ENCODE data around the gene RS1.

Gene RS1

DNA sequence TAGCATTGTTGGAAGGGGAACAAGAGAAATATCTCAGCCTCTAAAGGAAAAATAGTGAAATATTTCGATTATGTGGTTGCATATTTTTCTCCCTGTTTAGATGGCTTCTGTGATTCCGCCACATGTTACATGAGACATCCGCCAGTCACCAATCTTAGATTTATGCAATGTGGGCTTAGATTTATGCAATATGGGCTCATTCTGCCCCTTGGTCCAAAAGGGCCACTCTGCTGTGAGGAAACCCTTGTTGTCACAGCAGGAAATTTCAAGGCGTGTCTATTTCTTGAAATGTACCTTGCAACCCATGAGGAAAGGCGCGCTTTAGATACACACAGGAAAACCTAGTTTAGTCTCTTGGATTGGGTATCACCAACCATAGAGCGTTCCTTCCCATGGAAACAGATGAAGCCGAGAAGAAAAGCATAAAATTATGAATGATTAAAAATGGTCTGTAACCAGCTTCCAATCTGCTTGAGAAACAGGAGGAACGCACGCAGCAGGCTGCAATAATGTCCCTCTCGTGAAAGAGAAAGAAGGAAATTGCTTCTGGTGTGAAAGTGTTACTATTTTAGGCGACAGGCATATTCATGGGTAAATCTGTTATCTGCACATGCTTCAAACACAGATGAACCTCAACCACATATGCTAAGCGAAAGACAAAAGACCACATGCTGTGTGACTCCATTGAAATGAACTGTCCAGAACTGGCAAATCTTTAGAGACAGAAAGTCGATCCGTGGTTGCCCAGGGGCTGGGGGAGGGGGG lies 3.7 kb downstream of the RS1 start:
- H3K4me1 ChIP-seq (ENCODE audit: low read length) = no peaks in the 10 kb centered on the region
- no peak overlapping the region for H3K9ac ChIP-seq (ENCODE audit: low read length)
- no peaks in the 10 kb centered on the region for H4K20me1 ChIP-seq (ENCODE audit: insufficient read depth, low read length)
- TF ChIP-seq, protein P1, sequence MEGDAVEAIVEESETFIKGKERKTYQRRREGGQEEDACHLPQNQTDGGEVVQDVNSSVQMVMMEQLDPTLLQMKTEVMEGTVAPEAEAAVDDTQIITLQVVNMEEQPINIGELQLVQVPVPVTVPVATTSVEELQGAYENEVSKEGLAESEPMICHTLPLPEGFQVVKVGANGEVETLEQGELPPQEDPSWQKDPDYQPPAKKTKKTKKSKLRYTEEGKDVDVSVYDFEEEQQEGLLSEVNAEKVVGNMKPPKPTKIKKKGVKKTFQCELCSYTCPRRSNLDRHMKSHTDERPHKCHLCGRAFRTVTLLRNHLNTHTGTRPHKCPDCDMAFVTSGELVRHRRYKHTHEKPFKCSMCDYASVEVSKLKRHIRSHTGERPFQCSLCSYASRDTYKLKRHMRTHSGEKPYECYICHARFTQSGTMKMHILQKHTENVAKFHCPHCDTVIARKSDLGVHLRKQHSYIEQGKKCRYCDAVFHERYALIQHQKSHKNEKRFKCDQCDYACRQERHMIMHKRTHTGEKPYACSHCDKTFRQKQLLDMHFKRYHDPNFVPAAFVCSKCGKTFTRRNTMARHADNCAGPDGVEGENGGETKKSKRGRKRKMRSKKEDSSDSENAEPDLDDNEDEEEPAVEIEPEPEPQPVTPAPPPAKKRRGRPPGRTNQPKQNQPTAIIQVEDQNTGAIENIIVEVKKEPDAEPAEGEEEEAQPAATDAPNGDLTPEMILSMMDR (IDR thresholded peaks at IDR 0.05; ENCODE audit: low read depth, low read length) = no peak
- no peak for TF ChIP-seq EZH2phosphoT487 (IDR thresholded peaks at IDR 0.05; ENCODE audit: low read depth)
- peak overlapping the region; percentile 29; the same call in 1 of the 2 replicates for H3K4me3 ChIP-seq (ENCODE audit: low read length)
- H3K9me3 ChIP-seq (ENCODE audit: insufficient read depth, low read length) = no peaks in the 10 kb centered on the region
- peak overlapping the region; percentile 41 for H3K4me2 ChIP-seq (ENCODE audit: low read length)
- no peaks in the 10 kb centered on the region for H3K79me2 ChIP-seq (ENCODE audit: low read length)
- H3K27ac ChIP-seq (ENCODE audit: low read length) = no peak overlapping the region
- no peaks in the 10 kb centered on the region for H3K27me3 ChIP-seq (ENCODE audit: low read depth, low read length)
- H2AFZ ChIP-seq (ENCODE audit: low read depth, low read length) = peak overlapping the region; percentile 30; the same call in 1 of the 2 replicates
- H3K36me3 ChIP-seq (replicated peaks; ENCODE audit: low read depth, low read length) = no peaks in the 10 kb centered on the region

DNA sequence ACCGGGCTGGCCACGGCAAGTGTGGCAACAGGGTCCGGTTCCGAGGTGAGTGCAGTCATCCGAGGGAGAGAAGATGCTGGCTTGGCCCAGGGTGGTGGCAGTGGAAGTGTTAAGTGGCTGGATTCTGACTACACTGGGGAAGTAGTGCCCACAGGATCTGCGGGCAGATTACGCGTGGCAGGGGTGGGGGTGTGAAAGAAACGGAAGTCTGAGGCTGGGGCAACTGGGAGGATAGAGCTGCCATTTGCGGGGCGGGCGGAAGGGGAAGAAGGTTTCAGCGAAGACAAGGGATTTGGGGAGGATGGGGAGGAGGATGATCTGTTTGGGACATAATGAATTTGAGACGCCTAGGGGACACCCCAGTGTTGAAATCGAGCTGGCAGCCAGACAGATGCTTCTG lies 5.3 kb downstream of the RS1 start:
- no peak overlapping the region for H3K27ac ChIP-seq (ENCODE audit: low read length)
- H2AFZ ChIP-seq (ENCODE audit: low read depth, low read length) = no peak overlapping the region
- no peak for TF ChIP-seq EZH2phosphoT487 (IDR thresholded peaks at IDR 0.05; ENCODE audit: low read depth)
- TF ChIP-seq, protein P1 (IDR thresholded peaks at IDR 0.05; ENCODE audit: low read depth, low read length) = no peak
- no peaks in the 10 kb centered on the region for H3K79me2 ChIP-seq (ENCODE audit: low read length)
- no peak overlapping the region for H3K9ac ChIP-seq (ENCODE audit: low read length)
- no peaks in the 10 kb centered on the region for H3K36me3 ChIP-seq (replicated peaks; ENCODE audit: low read depth, low read length)
- H3K27me3 ChIP-seq (ENCODE audit: low read depth, low read length) = no peaks in the 10 kb centered on the region
- no peaks in the 10 kb centered on the region for H4K20me1 ChIP-seq (ENCODE audit: insufficient read depth, low read length)
- H3K4me1 ChIP-seq (ENCODE audit: low read length) = no peaks in the 10 kb centered on the region
- no peaks in the 10 kb centered on the region for H3K9me3 ChIP-seq (ENCODE audit: insufficient read depth, low read length)
- no peak overlapping the region for H3K4me3 ChIP-seq (ENCODE audit: low read length)
- H3K4me2 ChIP-seq (ENCODE audit: low read length) = no peak overlapping the region

DNA sequence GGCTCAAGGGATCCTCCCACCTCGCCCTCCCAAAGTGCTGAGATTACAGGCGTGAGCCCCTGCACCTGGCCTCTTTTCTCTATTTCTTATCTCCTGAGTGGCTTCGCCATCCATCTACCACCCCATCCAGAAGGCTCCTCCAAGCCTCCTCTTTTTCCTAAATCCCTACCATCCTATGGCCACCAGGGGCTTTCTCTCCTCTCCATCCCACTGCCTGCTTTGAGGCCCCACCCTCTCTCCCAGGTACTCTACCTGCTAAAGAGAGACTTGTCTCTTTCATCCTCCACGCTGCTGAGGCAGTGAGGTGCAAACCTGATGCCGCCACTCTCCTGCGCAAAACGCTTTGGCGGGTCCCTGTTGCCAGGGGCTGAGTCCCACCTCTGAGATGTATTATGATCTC lies 7.0 kb downstream of the RS1 start:
- H3K9me3 ChIP-seq (ENCODE audit: insufficient read depth, low read length) = no peaks in the 10 kb centered on the region
- TF ChIP-seq EZH2phosphoT487 (IDR thresholded peaks at IDR 0.05; ENCODE audit: low read depth) = no peak
- TF ChIP-seq, protein P1 (IDR thresholded peaks at IDR 0.05; ENCODE audit: low read depth, low read length) = no peak
- H2AFZ ChIP-seq (ENCODE audit: low read depth, low read length) = no peak overlapping the region
- no peaks in the 10 kb centered on the region for H4K20me1 ChIP-seq (ENCODE audit: insufficient read depth, low read length)
- H3K27ac ChIP-seq (ENCODE audit: low read length) = no peak overlapping the region
- no peaks in the 10 kb centered on the region for H3K36me3 ChIP-seq (replicated peaks; ENCODE audit: low read depth, low read length)
- H3K4me2 ChIP-seq (ENCODE audit: low read length) = no peak overlapping the region
- no peaks in the 10 kb centered on the region for H3K4me1 ChIP-seq (ENCODE audit: low read length)
- H3K9ac ChIP-seq (ENCODE audit: low read length) = no peak overlapping the region
- no peaks in the 10 kb centered on the region for H3K27me3 ChIP-seq (ENCODE audit: low read depth, low read length)
- no peaks in the 10 kb centered on the region for H3K79me2 ChIP-seq (ENCODE audit: low read length)
- H3K4me3 ChIP-seq (ENCODE audit: low read length) = no peak overlapping the region

GRCh38 chrX:18661273-18661672 lies 10.6 kb downstream of the RS1 start:
- Histone ChIP-seq H3K27ac (ENCODE audit: low read length) (no peak overlapping the region), H2AFZ (ENCODE audit: low read depth, low read length) (no peak overlapping the region), H3K9me3 (ENCODE audit: insufficient read depth, low read length) (no peaks in the 10 kb centered on the region), H3K27me3 (ENCODE audit: low read depth, low read length) (no peaks in the 10 kb centered on the region), H3K4me1 (ENCODE audit: low read length) (no peaks in the 10 kb centered on the region), H3K79me2 (ENCODE audit: low read length) (no peaks in the 10 kb centered on the region), H4K20me1 (ENCODE audit: insufficient read depth, low read length) (no peaks in the 10 kb centered on the region), H3K4me2 (ENCODE audit: low read length) (no peak overlapping the region), H3K9ac (ENCODE audit: low read length) (no peak overlapping the region), H3K36me3 (replicated peaks; ENCODE audit: low read depth, low read length) (no peaks in the 10 kb centered on the region), H3K4me3 (ENCODE audit: low read length) (no peak overlapping the region)
- no peak for TF ChIP-seq EZH2phosphoT487 (IDR thresholded peaks at IDR 0.05; ENCODE audit: low read depth)
- TF ChIP-seq, protein P1 (IDR thresholded peaks at IDR 0.05; ENCODE audit: low read depth, low read length) = no peak
